Endometrial microvascular endothelial cells (primary cell): ENCODE measurements around the gene MATCAP1. TPM values are rescaled to one million over a fixed set of nuclear protein-coding genes. Genes with fewer than 3 reads are reported as not detected.

Experiments used
- in situ Hi-C: cut with HindIII; loops from 2 replicates; pipeline ENCODE4 v1.10.0; 2017; ENCODE audit warnings: low sequenced_read_pairs, low pct_unique_long_range_greater_than_20kb; ENCODE audit errors: inconsistent ontology term
- total RNA-seq: library from RNA; depleted of rRNA; stranded (reverse); fragments of >200 nt; gene quantifications from one replicate; pipeline ENCODE4 v1.2.3, GENCODE V29; 2015; ENCODE audit errors: inconsistent ontology term

The MATCAP1 gene
- total RNA-seq, 1 donor from 2014 or later = 5.6 TPM

DNA sequence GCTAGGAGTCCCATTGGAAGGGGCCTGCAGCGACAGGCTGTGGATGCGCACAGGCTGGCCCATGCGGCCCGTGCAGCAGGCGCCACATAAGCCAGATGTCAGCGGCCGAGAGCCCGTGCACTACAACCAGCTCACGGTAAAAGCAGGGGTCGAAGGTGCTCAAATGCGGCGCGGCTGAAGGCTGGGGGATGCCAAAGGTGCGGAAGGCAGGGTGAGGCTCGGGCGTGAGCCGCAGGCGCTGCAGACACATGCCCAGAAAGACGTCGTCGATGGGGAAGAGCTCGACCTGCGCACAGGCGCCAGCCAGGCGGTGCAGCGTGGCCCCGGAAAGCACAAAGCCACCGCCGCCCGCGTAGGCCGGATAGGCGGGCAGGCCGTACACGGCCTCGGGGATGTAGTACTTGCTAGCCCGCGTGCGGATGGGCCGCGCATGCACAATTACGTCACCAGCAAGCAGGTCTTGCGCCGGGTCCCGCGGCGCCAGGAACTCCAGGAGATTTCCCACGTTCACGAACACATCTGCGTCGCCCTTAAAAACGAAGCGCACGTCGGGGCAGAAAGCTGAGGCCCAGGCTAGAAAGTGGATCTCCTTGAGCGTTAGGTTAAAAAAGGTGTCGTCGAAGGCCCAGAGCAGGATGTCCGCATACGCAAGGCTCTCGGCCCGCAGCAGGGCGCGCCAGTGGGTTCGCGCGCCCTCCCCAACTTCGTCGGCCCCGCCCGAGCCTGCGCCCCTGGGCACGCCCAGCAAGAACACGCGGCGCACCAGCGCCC, 34.3 kb downstream of the MATCAP1 start:
- in situ Hi-C loops = loop anchor here (25.0 kb wide), 1 partner anchor 138 kb away; the partner anchor contains the start of gene PLEKHG4

DNA sequence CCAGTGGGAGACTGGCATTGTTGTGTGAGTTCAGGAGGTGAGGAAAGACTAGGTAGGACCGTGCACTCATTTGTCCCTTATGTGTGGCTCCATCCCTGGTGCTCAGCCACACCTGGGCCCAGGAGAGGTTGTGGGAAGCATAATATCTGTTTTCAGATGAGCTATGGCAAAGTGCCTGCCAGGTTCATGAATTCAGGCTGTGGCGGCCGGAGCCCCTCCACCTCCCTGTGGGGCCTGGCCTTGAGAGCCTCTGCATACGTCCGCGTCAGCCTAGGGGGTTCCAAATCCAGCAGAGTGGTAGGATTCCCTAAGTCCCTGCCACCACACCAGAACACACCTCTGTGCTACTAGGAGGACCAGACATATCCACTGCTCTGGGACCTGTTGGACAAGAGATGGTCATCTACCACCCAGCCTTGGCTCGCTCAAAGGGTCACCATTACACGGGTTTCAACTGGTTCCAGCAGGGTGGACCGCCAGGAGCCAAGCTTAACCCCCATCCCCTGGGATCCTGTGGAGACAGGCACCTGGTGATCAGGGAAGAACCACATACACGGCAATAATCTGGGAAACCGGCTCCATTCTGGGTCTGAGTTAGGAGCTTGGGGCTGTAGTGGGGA, 35.0 kb downstream of the MATCAP1 start:
- in situ Hi-C loops = loop anchor here (25.0 kb wide), 1 partner anchor 139 kb away; the partner anchor contains the start of gene PLEKHG4

DNA sequence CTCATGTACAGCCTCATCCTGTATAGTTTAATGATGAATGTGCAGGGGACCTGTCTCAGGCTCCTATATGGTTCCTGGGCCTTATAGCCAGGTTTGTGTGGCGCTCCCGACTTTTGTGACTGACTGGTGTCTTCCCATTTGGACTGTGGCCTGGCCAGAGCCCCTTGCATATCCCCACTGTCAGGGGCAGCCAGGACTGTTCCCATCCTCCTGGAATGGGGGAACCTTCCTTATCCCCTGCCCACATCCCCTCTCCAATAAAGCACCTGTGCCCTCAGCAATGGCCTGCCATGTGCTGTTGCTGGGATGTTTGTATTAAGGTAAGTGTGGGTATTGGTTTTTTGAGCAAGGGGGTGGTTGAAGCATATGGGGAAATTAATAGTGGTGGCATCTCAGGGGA, 35.5 kb downstream of the MATCAP1 start:
- in situ Hi-C loops = loop anchor here (25.0 kb wide), 1 partner anchor 139 kb away; the partner anchor contains the start of gene PLEKHG4

DNA sequence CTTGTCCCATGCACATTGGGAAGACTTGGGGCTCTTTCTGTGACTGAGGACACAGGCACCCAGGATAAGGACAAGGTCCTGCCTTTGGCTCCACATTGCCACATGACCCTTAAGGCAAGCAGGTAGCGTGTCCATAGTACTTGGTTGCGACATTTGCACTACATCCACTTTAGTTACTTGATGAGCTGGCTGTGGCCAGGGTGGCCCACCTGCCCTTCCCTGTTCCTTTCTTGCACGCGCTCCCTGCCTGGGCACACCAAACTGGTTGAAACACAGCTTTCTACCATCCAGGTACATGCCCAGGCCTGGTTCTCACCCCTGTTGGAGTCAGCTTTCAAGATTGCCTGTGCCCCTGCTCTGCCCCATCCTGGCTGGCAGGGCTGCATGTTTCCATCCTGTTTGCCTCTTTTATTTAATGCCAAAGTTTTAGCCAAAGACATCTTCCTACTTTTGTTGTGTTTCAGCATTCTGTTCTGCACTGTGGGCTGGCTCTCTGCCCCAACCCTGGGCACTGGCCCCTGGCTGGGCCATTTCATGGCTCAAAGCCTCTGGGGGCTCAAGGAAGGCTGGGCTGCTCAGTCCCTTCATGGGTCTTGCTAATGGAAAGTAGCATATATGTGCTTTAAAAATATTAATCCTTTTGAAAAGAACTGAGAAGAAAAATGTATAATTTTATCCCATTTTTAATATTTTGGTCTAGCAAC, 36.2 kb downstream of the MATCAP1 start:
- in situ Hi-C loops = loop anchor here (25.0 kb wide), 1 partner anchor 140 kb away; the partner anchor contains the start of gene PLEKHG4

DNA sequence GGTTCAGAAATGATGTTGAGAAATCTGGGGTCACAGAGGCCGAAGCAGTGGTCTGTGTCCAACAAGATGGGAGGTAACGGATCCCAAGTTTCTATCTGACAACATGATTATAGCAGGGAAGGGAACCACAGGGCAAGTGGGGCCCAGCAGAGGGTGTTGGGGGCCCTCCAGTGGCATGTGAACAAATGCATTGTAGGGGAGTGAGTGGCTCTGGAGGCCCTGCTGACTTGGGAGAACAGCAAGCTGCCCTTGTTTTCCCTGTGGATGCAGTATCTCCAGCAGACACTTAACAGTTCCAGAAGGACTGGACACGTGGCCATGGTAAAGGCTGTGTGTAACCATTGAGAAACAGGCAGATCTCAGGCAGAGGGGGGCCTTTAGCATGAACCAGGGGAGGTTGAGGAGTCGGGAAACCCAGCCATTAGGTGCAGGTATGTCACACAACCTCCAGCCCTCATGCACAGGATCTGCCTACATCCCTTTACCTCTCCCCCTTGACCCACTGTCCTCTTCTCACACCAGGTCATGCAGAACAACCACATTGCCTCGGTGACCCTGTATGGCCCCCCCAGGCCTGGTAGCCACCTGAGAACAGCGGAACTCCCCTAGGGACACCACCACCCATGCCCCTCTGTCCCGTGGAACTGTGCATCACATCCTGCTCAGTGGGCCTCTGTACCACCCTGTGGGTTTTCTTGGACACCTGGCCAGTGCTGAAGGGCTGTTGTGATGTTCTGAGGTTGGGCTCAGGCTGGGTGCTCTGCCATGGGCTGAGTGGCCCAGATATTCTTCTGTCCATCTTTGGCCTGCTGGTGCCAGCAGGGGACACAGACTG, 37.0 kb downstream of the MATCAP1 start:
- in situ Hi-C loops = loop anchor here (25.0 kb wide), 1 partner anchor 141 kb away; the partner anchor contains the start of gene PLEKHG4

DNA sequence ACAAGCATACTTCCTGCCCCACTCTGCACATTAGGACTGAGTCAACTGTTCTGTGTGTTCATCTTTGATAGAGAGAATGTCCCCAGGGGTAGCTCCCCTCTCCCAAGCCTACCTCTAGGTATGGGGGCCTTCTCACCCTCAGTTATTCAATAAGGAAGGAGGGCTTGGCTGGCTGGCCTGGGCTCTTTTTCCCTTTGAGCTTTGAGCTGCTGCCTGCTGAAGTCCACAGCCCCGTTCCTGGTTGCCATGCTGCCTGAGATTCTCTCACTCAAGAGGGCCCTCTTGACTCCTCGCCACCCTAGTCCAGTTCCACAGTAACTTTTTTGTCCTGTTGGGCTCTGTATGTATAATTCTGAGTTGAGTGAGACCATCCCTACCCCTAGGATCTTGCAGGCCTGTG, 38.0 kb downstream of the MATCAP1 start:
- in situ Hi-C loops = loop anchor here (25.0 kb wide), 1 partner anchor 142 kb away; the partner anchor contains the start of gene PLEKHG4

DNA sequence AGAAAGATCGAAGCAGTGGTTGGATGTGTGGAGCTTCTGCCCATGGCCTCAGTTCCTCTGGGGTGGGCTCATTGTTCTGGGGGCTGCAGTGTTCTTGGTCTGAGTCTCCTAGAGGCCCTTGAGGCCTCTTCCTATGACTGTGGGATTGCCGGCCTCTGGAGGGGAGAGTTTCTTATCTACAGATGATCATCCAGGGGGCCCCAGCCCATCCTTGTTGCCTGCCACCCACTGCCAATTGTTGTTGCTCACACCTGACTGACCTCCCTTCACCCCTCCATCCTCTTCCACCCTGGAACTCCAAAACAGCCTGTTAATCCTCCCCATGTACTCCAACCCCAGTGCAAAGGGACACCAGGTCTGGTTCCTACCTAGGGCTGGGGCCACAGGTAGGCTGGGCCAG, 38.8 kb downstream of the MATCAP1 start:
- in situ Hi-C loops = loop anchor here (25.0 kb wide), 1 partner anchor 142 kb away; the partner anchor contains the start of gene PLEKHG4

DNA sequence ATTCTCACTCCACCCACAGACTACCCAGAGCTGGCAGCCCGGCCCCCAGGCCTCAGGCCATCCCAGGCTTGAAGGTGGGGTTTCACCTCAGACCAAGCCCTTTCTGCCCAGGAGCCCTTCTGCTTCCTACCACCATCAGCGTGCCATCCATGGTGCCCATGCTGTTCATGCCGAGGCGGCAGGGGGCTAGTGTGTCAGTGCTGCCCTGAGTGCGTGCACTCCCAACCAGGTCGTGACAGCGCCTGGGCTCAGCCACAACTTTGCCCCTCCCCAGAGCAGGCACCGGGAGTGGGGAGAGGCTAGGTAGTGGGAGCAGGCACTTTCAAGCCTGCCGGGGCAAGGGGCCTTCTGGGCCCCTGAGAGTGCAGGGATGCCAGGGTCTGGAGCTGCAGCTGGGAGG, 41.4 kb downstream of the MATCAP1 start:
- in situ Hi-C loops = loop anchor here (25.0 kb wide), 1 partner anchor 145 kb away; the partner anchor contains the start of gene PLEKHG4

DNA sequence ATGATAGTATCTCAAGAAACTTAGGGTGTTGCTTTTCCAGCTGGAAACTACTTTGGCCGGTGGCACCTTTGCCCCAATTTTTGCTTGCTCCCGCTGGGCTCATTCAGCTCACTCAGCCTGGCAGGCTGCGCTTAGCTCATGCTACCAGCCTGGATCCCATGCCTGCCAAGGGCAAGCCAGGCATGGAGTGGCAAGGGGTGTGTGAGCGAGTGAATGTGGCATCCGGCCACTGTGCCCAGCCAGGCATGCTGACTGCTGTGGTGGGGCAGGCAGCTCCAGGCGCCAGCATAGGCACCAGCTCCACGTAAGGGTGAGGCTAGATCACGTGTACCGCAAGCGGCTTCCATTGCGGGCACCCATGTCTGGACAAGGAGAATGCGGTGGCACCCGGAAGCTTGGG, 42.4 kb downstream of the MATCAP1 start:
- in situ Hi-C loops = loop anchor here (25.0 kb wide), 1 partner anchor 146 kb away; the partner anchor contains the start of gene PLEKHG4

DNA sequence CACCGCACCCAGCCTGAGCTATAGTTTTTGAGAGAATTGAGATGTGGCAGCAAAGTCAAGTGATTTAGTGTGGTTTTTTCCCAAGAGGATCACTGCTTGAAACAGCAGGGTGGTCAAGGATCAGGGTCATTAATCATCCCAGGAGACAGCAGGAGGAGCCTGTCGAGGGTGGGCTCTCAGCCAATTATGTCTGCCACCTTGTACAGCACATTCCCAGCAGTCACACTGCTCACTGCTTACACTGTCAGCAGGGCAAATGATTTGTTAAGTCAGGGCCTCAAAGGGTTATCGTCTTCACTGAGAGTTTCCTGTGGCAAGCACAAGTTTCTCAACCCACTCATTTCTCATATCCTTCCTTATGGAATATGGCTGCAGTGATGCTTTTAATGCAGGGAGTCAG, 46.2 kb downstream of the MATCAP1 start:
- in situ Hi-C loops = loop anchor here (25.0 kb wide), 1 partner anchor 150 kb away; the partner anchor contains the start of gene PLEKHG4

DNA sequence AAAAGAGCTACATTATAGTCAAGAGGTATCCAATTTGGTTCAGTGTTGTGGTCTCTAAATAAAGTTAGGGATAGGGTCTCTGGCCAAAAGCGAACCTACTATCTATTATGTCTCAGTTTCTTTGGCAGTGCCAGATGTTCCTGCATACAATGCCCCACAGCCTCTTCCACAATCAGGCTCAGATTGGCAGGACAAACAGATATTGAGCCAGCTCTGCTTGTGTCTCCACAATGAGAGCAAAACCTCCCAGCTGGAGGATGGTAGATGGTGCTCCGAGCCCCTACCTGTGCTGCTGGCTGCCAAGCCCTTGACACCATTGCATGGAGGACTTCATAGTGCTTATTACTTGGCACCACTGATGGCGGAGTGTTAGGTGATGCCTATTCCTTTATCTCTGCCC, 54.3 kb downstream of the MATCAP1 start:
- in situ Hi-C loops = loop anchor here (25.0 kb wide), 1 partner anchor 158 kb away; the partner anchor contains the start of gene PLEKHG4

DNA sequence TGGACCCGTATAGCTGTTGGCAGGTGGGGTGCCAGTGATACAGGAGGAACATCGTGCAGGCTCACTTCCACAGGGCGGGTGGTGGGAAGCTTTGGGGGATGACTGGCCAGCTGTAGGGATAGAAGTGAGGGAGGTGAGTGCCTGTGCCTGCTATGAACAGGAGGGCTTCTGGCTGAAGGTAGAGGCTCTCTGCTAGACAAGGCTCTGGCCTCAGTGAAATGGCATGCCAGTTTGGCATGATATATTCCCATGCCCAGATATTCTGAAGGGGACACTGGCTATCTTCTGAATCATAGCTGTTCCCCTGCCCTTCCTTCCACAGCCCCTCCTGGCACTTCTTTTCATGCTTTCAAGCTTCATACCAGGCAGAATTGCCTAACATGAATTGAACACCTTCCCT, 54.9 kb downstream of the MATCAP1 start:
- in situ Hi-C loops = loop anchor here (25.0 kb wide), 1 partner anchor 158 kb away; the partner anchor contains the start of gene PLEKHG4

DNA sequence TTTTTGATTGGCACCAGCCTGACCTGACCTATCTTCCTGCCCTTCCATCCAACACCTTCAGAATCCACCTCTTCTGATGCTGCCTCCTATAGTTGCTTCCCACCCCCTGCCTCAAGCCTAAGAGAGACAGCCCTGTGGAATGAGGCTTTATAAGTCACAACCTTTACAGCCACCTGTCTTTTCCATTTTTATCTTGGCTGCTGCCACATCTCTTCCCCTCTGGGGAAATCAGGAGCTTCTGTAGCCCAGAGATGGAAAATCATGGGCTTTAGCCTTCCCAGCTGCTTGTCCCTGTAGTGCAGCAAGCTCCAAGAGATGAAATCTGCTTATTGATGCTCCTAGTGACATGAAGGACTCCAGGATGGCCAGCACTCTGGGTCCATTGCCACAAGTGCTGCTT, 55.3 kb downstream of the MATCAP1 start:
- in situ Hi-C loops = loop anchor here (25.0 kb wide), 1 partner anchor 159 kb away; the partner anchor contains the start of gene PLEKHG4

Other genes starting within 250 kb of the MATCAP1 start
- 69.0 TPM for gene CIAO2B, start 249.6 kb downstream of the MATCAP1 start, total RNA-seq
- 43.9 TPM for gene CES2, start 248.4 kb downstream of the MATCAP1 start, total RNA-seq
- not detected for gene CES3, start 222.7 kb downstream of the MATCAP1 start, total RNA-seq
- gene CES4A, start 195.4 kb downstream of the MATCAP1 start, total RNA-seq = under 0.01 TPM
- 78.1 TPM for gene CBFB, start 154.8 kb downstream of the MATCAP1 start, total RNA-seq
- gene PHAF1, start 74.0 kb downstream of the MATCAP1 start, total RNA-seq = 21.8 TPM
- 4.7 TPM for gene B3GNT9, start 33.0 kb downstream of the MATCAP1 start, total RNA-seq
- gene TRADD, start 24.1 kb downstream of the MATCAP1 start, total RNA-seq = 33.0 TPM
- gene FBXL8, start 24.0 kb downstream of the MATCAP1 start, total RNA-seq = 13.6 TPM
- gene HSF4, start 19.2 kb downstream of the MATCAP1 start, total RNA-seq = not detected
- gene NOL3, start 13.4 kb downstream of the MATCAP1 start, total RNA-seq = 37.5 TPM
- gene EXOC3L1, start 6.2 kb upstream of the MATCAP1 start, total RNA-seq = 6.9 TPM
- gene E2F4, start 8.2 kb upstream of the MATCAP1 start, total RNA-seq = 163 TPM
- gene ELMO3, start 15.2 kb upstream of the MATCAP1 start, total RNA-seq = 0.37 TPM
- 41.0 TPM for gene TMEM208, start 43.2 kb upstream of the MATCAP1 start, total RNA-seq
- 57.5 TPM for gene FHOD1, start 63.5 kb upstream of the MATCAP1 start, total RNA-seq
- gene SLC9A5, start 65.0 kb upstream of the MATCAP1 start, total RNA-seq = 1.7 TPM
- 69.4 TPM for gene PLEKHG4, start 95.6 kb upstream of the MATCAP1 start, total RNA-seq
- gene KCTD19, start 142.8 kb upstream of the MATCAP1 start, total RNA-seq = under 0.01 TPM
- 0.56 TPM for gene LRRC36, start 142.9 kb upstream of the MATCAP1 start, total RNA-seq
- gene TPPP3, start 209.5 kb upstream of the MATCAP1 start, total RNA-seq = 1.4 TPM
- 5.0 TPM for gene ZDHHC1, start 232.5 kb upstream of the MATCAP1 start, total RNA-seq
- gene HSD11B2, start 247.2 kb upstream of the MATCAP1 start, total RNA-seq = not detected